ENCODE data around the gene TRABD2B.

Gene TRABD2B

GRCh38 chr1:47886141-47886540 is 111.0 kb downstream of the TRABD2B start:
- DNase-seq (ENCODE audit: low spot score) = no peak
- TF ChIP-seq CTCF (IDR thresholded peaks at IDR 0.05; ENCODE audit: extremely low read depth, insufficient read depth, missing control alignments) = no peak
- in situ Hi-C loops (cut with MboI; ENCODE audit: low pct_unique_long_range_greater_than_20kb, low sequenced_read_pairs, unreplicated experiment) = no loop called here

- in situ Hi-C loops (cut with MboI; ENCODE audit: low pct_unique_long_range_greater_than_20kb, low sequenced_read_pairs, unreplicated experiment) = no loop called here
These were observed 111.9 kb downstream of the TRABD2B start for GRCh38 chr1:47885062-47885830.

GRCh38 chr1:47883963-47884362 is 113.2 kb downstream of the TRABD2B start:
- in situ Hi-C loops (cut with MboI; ENCODE audit: low pct_unique_long_range_greater_than_20kb, low sequenced_read_pairs, unreplicated experiment) = no loop called here
- DNase-seq (ENCODE audit: low spot score) = no peak
- TF ChIP-seq CTCF (IDR thresholded peaks at IDR 0.05; ENCODE audit: extremely low read depth, insufficient read depth, missing control alignments) = no peak

More at GRCh38 chr1:47885062-47885830, 111.9 kb downstream of the TRABD2B start:
- TF ChIP-seq CTCF (IDR thresholded peaks at IDR 0.05; ENCODE audit: extremely low read depth, insufficient read depth, missing control alignments) = no peak
- DNase-seq (ENCODE audit: low spot score) = no peak

- in situ Hi-C loops (cut with MboI; ENCODE audit: low pct_unique_long_range_greater_than_20kb, low sequenced_read_pairs, unreplicated experiment) = no loop called here
- TF ChIP-seq CTCF (IDR thresholded peaks at IDR 0.05; ENCODE audit: extremely low read depth, insufficient read depth, missing control alignments) = no peak
These were observed 115.4 kb downstream of the TRABD2B start for GRCh38 chr1:47881505-47882442.

GRCh38 chr1:47876587-47876963 is 120.6 kb downstream of the TRABD2B start:
- in situ Hi-C loops (cut with MboI; ENCODE audit: low pct_unique_long_range_greater_than_20kb, low sequenced_read_pairs, unreplicated experiment) = no loop called here
- no peak for TF ChIP-seq CTCF (IDR thresholded peaks at IDR 0.05; ENCODE audit: extremely low read depth, insufficient read depth, missing control alignments)
- DNase-seq (ENCODE audit: low spot score) = no peak

More at GRCh38 chr1:47881505-47882442, 115.4 kb downstream of the TRABD2B start:
- no peak for DNase-seq (ENCODE audit: low spot score)

GRCh38 chr1:47875831-47876586 is 121.2 kb downstream of the TRABD2B start:
- DNase-seq (ENCODE audit: low spot score) = peak; percentile 49
- in situ Hi-C loops (cut with MboI; ENCODE audit: low pct_unique_long_range_greater_than_20kb, low sequenced_read_pairs, unreplicated experiment) = no loop called here
- TF ChIP-seq CTCF (IDR thresholded peaks at IDR 0.05; ENCODE audit: extremely low read depth, insufficient read depth, missing control alignments) = no peak
